CD14-positive monocyte (primary cell): Measurements from ENCODE around the gene NID2. TPM values are rescaled to one million over a fixed set of nuclear protein-coding genes. Genes with fewer than 3 reads are reported as not detected.

Experiments
- DNase-seq, 3 donors: peaks; one replicate each; pipeline ENCODE4 v3.0.0-alpha.2; 2011 to 2022
- H2AFZ ChIP-seq: 2 replicates; pipeline ENCODE4 v1.6.0; 2012; ENCODE audit warnings: mild to moderate bottlenecking, low read depth, low read length, inconsistent platforms; ENCODE audit not compliant: insufficient read depth, poor library complexity, severe bottlenecking
- H3K27ac ChIP-seq, 2 donors: 1 replicate in 1 of 2; 2 replicates in 1 of 2; pipeline ENCODE4 v1.5.1; 2012 to 2013; ENCODE audit warnings: low read length in 2 of 2, control low read depth in 1 of 2, inconsistent platforms in 1 of 2, low read depth in 1 of 2, mild to moderate bottlenecking in 1 of 2
- H3K27me3 ChIP-seq, 2 donors: one replicate each; pipeline versions ENCODE4 v1.6.0 to v1.6.1; 2011 to 2013; ENCODE audit warnings: low read length in 2 of 2; ENCODE audit not compliant: control insufficient read depth in 2 of 2, insufficient read depth in 2 of 2
- H3K36me3 ChIP-seq, 2 donors: replicated peaks in 1 of 2; 1 replicate in 1 of 2; 2 replicates in 1 of 2; pipeline versions ENCODE4 v1.5.1 to v1.6.1; 2012 to 2013; ENCODE audit warnings: low read length in 2 of 2, control low read depth in 1 of 2, inconsistent platforms in 1 of 2, mild to moderate bottlenecking in 1 of 2; ENCODE audit not compliant: insufficient read depth in 2 of 2, control insufficient read depth in 1 of 2
- H3K4me1 ChIP-seq, 2 donors: 1 replicate in 1 of 2; 2 replicates in 1 of 2; pipeline versions ENCODE4 v1.5.1 to v1.6.1; 2012 to 2013; ENCODE audit warnings: low read length in 2 of 2, control low read depth in 1 of 2, inconsistent platforms in 1 of 2, mild to moderate bottlenecking in 1 of 2, moderate library complexity in 1 of 2; ENCODE audit not compliant: insufficient read depth in 2 of 2, control insufficient read depth in 1 of 2
- H3K4me2 ChIP-seq: replicated peaks from 2 replicates; pipeline ENCODE3; 2012; ENCODE audit warnings: low read length, moderate library complexity, mild to moderate bottlenecking; ENCODE audit not compliant: poor library complexity, severe bottlenecking; ENCODE audit errors: extremely low read depth
- H3K4me3 ChIP-seq, 3 experiments: fragments of 200-600 bp in 1 of 3; sonication (generic) in 1 of 3; replicated peaks in 1 of 3; 1 replicate in 2 of 3; 2 replicates in 1 of 3; pipeline ENCODE4 v1.5.1; 2011 to 2013; ENCODE audit warnings: low read length in 3 of 3, mild to moderate bottlenecking in 3 of 3, control low read depth in 2 of 3, low read depth in 2 of 3, inconsistent platforms in 1 of 3, moderate library complexity in 1 of 3
- H3K79me2 ChIP-seq: 2 replicates; pipeline ENCODE4 v1.6.0; 2012; ENCODE audit warnings: mild to moderate bottlenecking, control low read depth, inconsistent platforms, low read length, moderate library complexity; ENCODE audit not compliant: insufficient read depth
- H3K9ac ChIP-seq: 2 replicates; pipeline ENCODE4 v1.6.0; 2017; ENCODE audit warnings: low read length, mild to moderate bottlenecking; ENCODE audit not compliant: insufficient read depth, poor library complexity, severe bottlenecking
- H3K9me3 ChIP-seq, 2 donors: replicated peaks in 1 of 2; 1 replicate in 1 of 2; 2 replicates in 1 of 2; pipeline versions ENCODE4 v1.5.1 to v1.6.1; 2012 to 2013; ENCODE audit warnings: low read length in 2 of 2, control low read depth in 1 of 2; ENCODE audit not compliant: control insufficient read depth in 1 of 2, insufficient read depth in 1 of 2
- H4K20me1 ChIP-seq: 2 replicates; pipeline ENCODE4 v1.6.0; 2012; ENCODE audit warnings: mild to moderate bottlenecking, low read length, control low read depth, moderate library complexity; ENCODE audit not compliant: insufficient read depth
- H3K27ac Mint-ChIP-seq, 7 donors: one replicate each; pipeline ENCODE4 v1.8.0; 2020; ENCODE audit warnings: mild to moderate bottlenecking in 7 of 7, mixed read lengths in 7 of 7, moderate library complexity in 6 of 7, inconsistent platforms in 2 of 7
- H3K27me3 Mint-ChIP-seq, 3 donors: one replicate each; pipeline ENCODE4 v1.8.0; 2021 to 2022; ENCODE audit warnings: low read depth in 3 of 3, mild to moderate bottlenecking in 3 of 3, mixed read lengths in 3 of 3, moderate library complexity in 3 of 3, inconsistent platforms in 1 of 3
- H3K36me3 Mint-ChIP-seq, 2 donors: one replicate each; pipeline ENCODE4 v1.8.0; 2020; ENCODE audit warnings: mixed read lengths in 2 of 2, inconsistent platforms in 1 of 2, mild to moderate bottlenecking in 1 of 2
- H3K4me1 Mint-ChIP-seq: one replicate; pipeline ENCODE4 v1.8.0; 2020; ENCODE audit warnings: mild to moderate bottlenecking, mixed read lengths
- H3K4me3 Mint-ChIP-seq, 2 donors: one replicate each; pipeline ENCODE4 v1.8.0; 2020; ENCODE audit warnings: mild to moderate bottlenecking in 2 of 2, mixed read lengths in 2 of 2, moderate library complexity in 1 of 2
- H3K9me3 Mint-ChIP-seq, 7 donors: one replicate each; pipeline ENCODE4 v1.8.0; 2020 to 2022; ENCODE audit warnings: mixed read lengths in 7 of 7, mild to moderate bottlenecking in 6 of 7, moderate library complexity in 6 of 7, inconsistent platforms in 2 of 7
- CTCF ChIP-seq: fragments of 200-600 bp; IDR thresholded peaks from one replicate; pipeline ENCODE4 v1.8.0; 2022; ENCODE audit warnings: antibody characterized with exemption, mild to moderate bottlenecking
- WGBS: methylation state at CpG from one replicate; pipeline ENCODE4 v1.1.5; 2013; ENCODE audit warnings: missing lambda C conversion rate; ENCODE audit not compliant: insufficient coverage; 5-methylcytosine and 5-hydroxymethylcytosine counted together
- intact Hi-C, 2 donors: fragments of 100-400 bp; cut with micrococcal nuclease; formaldehyde crosslinking; loops; one replicate each; pipeline versions ENCODE4 v1.15.0 to v1.15.1; 2023
- polyA plus RNA-seq, 3 donors: library from polyadenylated mRNA; depleted of rRNA in 1 of 3; unstranded in 2 of 3; stranded (reverse) in 1 of 3; fragments of 300-500 nt in 2 of 3; fragments of >200 nt in 1 of 3; fragmentation: Illumina TruSeq in 2 of 3; gene quantifications; 1 replicate in 2 of 3; 2 replicates in 1 of 3; pipeline ENCODE4 v1.2.3, GENCODE V29; 2012 to 2021

Gene NID2
- polyA plus RNA-seq, 3 donors = not detected

DNA sequence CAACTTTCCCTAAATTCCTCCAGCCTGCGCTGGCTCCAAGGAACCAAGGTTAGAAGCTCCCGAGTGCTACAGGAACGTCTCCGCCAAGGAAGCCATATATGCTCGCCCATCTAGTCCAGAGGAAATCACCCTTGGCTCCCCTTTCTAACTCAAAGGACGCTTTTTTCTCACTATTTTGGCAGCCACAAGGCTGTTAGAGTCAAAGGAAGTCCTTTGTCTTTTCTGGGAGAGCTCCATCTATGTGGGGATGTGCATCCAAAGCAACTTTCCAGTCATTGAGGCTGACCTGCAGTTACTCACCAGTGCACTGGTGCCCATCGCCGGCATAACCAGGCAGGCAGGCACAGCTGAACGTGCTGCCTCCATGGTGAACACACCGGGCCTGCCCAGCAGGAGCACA lies 42.0 kb downstream of the NID2 start:
- Histone ChIP-seq H2AFZ (no peak overlapping the region), H3K27ac (no peak overlapping the region), H3K79me2 (no peaks in the 10 kb centered on the region), H3K36me3 (no peaks in the 10 kb centered on the region), H3K4me1 (no peaks in the 10 kb centered on the region), H3K4me3 (no peak overlapping the region), H3K27me3 (no peaks in the 10 kb centered on the region), H3K9ac (no peak overlapping the region), H3K9me3 (no peaks in the 10 kb centered on the region), H3K4me2 (no peak overlapping the region), H4K20me1 (no peaks in the 10 kb centered on the region)
- Mint-ChIP-seq H3K27ac (no peak overlapping the region), H3K4me3 (no peak overlapping the region), H3K36me3 (no peaks in the 10 kb centered on the region), H3K4me1 (peaks cover 2% of the 10 kb centered on the region), H3K27me3 (peaks cover 1 to 7% (median 1%) of the 10 kb centered on the region in 3 donors), H3K9me3 (peaks cover 0 to 11% (median 5%) of the 10 kb centered on the region in 7 donors)
- intact Hi-C loops = no loop called here
- no peak for DNase-seq
- 100% methylated on average over 8 of the region's 10 CpGs for WGBS
- no peak for TF ChIP-seq CTCF

- H3K36me3 Mint-ChIP-seq = no peaks in the 10 kb centered on the region
- no peak for TF ChIP-seq CTCF
Observed at GRCh38 chr14:52026017-52026660, 42.7 kb downstream of the NID2 start.

More at GRCh38 chr14:52026017-52026660, 42.7 kb downstream of the NID2 start:
- no peaks in the 10 kb centered on the region for H4K20me1 ChIP-seq
- no peak for DNase-seq
- WGBS = 85% methylated on average over 4 of the region's 8 CpGs
- H3K4me1 ChIP-seq = no peaks in the 10 kb centered on the region
- H3K36me3 ChIP-seq = no peaks in the 10 kb centered on the region
- H3K9ac ChIP-seq = no peak overlapping the region
- peaks cover 2% of the 10 kb centered on the region for H3K4me1 Mint-ChIP-seq
- no peak overlapping the region for H3K4me3 Mint-ChIP-seq
- H3K79me2 ChIP-seq = no peaks in the 10 kb centered on the region
- H3K27ac Mint-ChIP-seq = no peak overlapping the region
- H3K27me3 ChIP-seq = peaks cover 0 to 2% of the 10 kb centered on the region in 2 donors
- peaks cover 1 to 5% (median 2%) of the 10 kb centered on the region in 3 donors for H3K27me3 Mint-ChIP-seq
- peaks cover 0 to 11% (median 5%) of the 10 kb centered on the region in 7 donors for H3K9me3 Mint-ChIP-seq
- no peak overlapping the region for H3K27ac ChIP-seq
- intact Hi-C loops = no loop called here
- H2AFZ ChIP-seq = no peak overlapping the region
- H3K9me3 ChIP-seq = no peaks in the 10 kb centered on the region
- H3K4me2 ChIP-seq = no peak overlapping the region
- no peak overlapping the region for H3K4me3 ChIP-seq
